Panc1 (cell line): ENCODE measurements around the gene SLC12A7. TPM values are rescaled to one million over a fixed set of nuclear protein-coding genes. Genes with fewer than 3 reads are reported as not detected.

Experiments
- ATAC-seq: fragments of 200-7000 bp; cut with Tn5 transposase; 2 replicates; pipeline ENCODE4 v1.9.1; 2020; ENCODE audit warnings: mild to moderate bottlenecking, moderate library complexity
- BruUV-seq: library from RNA; stranded (reverse); fragments of 400-500 nt; replicated peaks from 2 replicates; lab custom pipeline; 2021; lab: Mats Ljungman, UMichigan
- CTCF ChIA-PET: fragments of 300-600 bp; sonication (Branson Sonifier 250); formaldehyde crosslinking; loops from one replicate; lab custom pipeline; 2022; ENCODE audit warnings: antibody characterized with exemption; lab: Charles Lee
- POLR2A ChIA-PET: fragments of 300-600 bp; sonication (Branson Sonifier 250); formaldehyde crosslinking; loops from one replicate; lab custom pipeline; 2022; ENCODE audit warnings: antibody characterized with exemption; lab: Charles Lee
- DNase-seq: peaks from one replicate; pipeline ENCODE4 v3.0.0-alpha.2; 2010; ENCODE audit warnings: low read depth, low spot score
- H3K27ac ChIP-seq: 2 replicates; pipeline ENCODE4 v1.5.1; 2011; ENCODE audit warnings: mild to moderate bottlenecking, low read length, inconsistent platforms
- H3K27me3 ChIP-seq: fragments of 200-500 bp; sonication (Bioruptor generic); 2 replicates; pipeline ENCODE4 v1.6.0; 2014; ENCODE audit warnings: low read length, inconsistent platforms; ENCODE audit not compliant: control insufficient read depth, insufficient read depth
- H3K36me3 ChIP-seq: fragments of 200-500 bp; sonication (Bioruptor generic); 2 replicates; pipeline ENCODE4 v1.5.1; 2014; ENCODE audit warnings: inconsistent platforms, mild to moderate bottlenecking, low read length, moderate library complexity; ENCODE audit not compliant: control insufficient read depth, insufficient read depth
- H3K4me1 ChIP-seq: 2 replicates; pipeline ENCODE4 v1.5.1; 2011; ENCODE audit warnings: inconsistent platforms, mild to moderate bottlenecking, low read length, moderate library complexity; ENCODE audit not compliant: control insufficient read depth, insufficient read depth
- H3K4me3 ChIP-seq, 2 experiments: 2 replicates each; pipeline ENCODE4 v1.5.1; 2011 to 2012; ENCODE audit warnings: low read depth in 2 of 2, low read length in 2 of 2, mild to moderate bottlenecking in 2 of 2, inconsistent platforms in 1 of 2, moderate library complexity in 1 of 2
- H3K9me3 ChIP-seq: fragments of 200-500 bp; sonication (Bioruptor generic); 2 replicates; pipeline ENCODE4 v1.5.1; 2014; ENCODE audit warnings: low read depth, mild to moderate bottlenecking, inconsistent platforms, low read length, moderate library complexity; ENCODE audit not compliant: control insufficient read depth, insufficient read depth
- POLR2AphosphoS5 ChIP-seq: IDR thresholded peaks from 2 replicates; pipeline ENCODE4 v1.6.1; 2012; ENCODE audit warnings: mild to moderate bottlenecking, low read depth, low read length, moderate library complexity
- SIN3A ChIP-seq: IDR thresholded peaks from 2 replicates; pipeline ENCODE4 v1.6.1; 2012; ENCODE audit warnings: low read depth, mild to moderate bottlenecking, low read length, moderate library complexity, borderline replicate concordance; ENCODE audit not compliant: insufficient read depth
- TCF7L2 ChIP-seq: IDR thresholded peaks from 2 replicates; pipeline ENCODE4 v1.6.1; 2011; ENCODE audit warnings: mild to moderate bottlenecking, low read depth, low read length, inconsistent platforms
- in situ Hi-C: cut with HindIII; loops from 2 replicates; pipeline ENCODE4 v1.10.0; 2016; ENCODE audit warnings: low sequenced_read_pairs, low pct_unique_long_range_greater_than_20kb
- intact Hi-C: fragments of 100-400 bp; cut with micrococcal nuclease; formaldehyde crosslinking; loops from one replicate; pipeline ENCODE4 v1.10.0; 2022; ENCODE audit not compliant: unreplicated experiment
- total RNA-seq: library from RNA; stranded (reverse); gene quantifications from one replicate; pipeline ENCODE4 v1.2.1, GENCODE V29; 2021; ENCODE audit not compliant: unreplicated experiment
- TF ChIP-seq, protein P1 (sequence below): fragments of 450-650 bp; IDR thresholded peaks from 2 replicates; pipeline ENCODE4 v1.5.1; 2017; ENCODE audit warnings: mild to moderate bottlenecking
- TF ChIP-seq, protein P2 (sequence below), 2 experiments: IDR thresholded peaks; 2 replicates each; pipeline ENCODE4 v1.6.1; 2011 to 2012; ENCODE audit warnings: low read depth in 2 of 2, control low read depth in 1 of 2, low read length in 1 of 2, mild to moderate bottlenecking in 1 of 2, moderate library complexity in 1 of 2; ENCODE audit not compliant: insufficient read depth in 1 of 2

SLC12A7 gene
- total RNA-seq, 1 experiment from 2014 or later: 297 TPM

DNA sequence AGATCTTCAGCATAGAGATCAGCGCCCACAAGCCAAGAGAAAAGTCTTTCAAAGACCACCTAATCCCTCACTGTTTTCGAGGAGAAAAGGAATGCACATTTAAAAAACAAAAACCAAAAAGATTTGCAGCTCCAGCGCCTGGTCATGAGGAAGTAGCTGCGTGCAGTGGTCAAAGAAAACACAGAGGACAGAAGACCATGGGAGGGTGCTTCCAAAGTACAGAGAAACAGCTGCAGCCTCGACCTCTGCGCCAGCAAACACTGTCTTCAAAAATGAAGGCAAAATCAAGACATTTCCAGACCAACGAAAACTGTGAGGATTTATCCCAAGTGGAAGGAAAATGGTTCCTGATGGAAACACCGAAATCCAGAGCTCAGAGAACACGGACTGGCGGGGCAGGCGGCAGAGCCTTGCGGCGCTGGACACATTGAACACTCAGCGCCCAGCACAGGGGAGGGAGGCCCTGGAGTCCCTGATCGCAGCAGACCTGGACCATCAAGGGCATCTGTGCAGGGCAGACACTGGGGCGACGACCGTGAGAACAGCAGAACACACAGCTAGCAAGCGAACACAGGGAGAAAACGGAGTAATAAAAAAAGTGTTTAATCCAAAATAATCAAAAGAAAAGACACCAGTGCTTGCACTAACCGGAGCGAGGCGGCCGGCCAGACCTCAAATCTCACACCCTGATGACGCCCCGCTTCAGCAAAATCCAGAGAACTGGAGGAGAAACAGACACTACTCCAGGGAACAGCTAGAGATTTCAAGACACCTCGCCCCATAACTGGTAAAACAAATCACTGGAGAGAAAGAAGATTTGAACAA lies 12.6 kb upstream of the SLC12A7 start:
- no peaks in the 10 kb centered on the region for H3K9me3 ChIP-seq
- intact Hi-C loops (no loop called here), in situ Hi-C loops (no loop called here)
- H3K4me3 ChIP-seq: no peak overlapping the region
- H3K4me1 ChIP-seq: peaks cover 33% of the 10 kb centered on the region
- CTCF ChIA-PET: no interaction called here
- no peaks in the 10 kb centered on the region for H3K27me3 ChIP-seq
- BruUV-seq: no TSS peak
- POLR2A ChIA-PET: no interaction called here
- H3K36me3 ChIP-seq: no peaks in the 10 kb centered on the region
- H3K27ac ChIP-seq: no peak overlapping the region
- no peak for TF ChIP-seq SIN3A
- TF ChIP-seq, protein P1, sequence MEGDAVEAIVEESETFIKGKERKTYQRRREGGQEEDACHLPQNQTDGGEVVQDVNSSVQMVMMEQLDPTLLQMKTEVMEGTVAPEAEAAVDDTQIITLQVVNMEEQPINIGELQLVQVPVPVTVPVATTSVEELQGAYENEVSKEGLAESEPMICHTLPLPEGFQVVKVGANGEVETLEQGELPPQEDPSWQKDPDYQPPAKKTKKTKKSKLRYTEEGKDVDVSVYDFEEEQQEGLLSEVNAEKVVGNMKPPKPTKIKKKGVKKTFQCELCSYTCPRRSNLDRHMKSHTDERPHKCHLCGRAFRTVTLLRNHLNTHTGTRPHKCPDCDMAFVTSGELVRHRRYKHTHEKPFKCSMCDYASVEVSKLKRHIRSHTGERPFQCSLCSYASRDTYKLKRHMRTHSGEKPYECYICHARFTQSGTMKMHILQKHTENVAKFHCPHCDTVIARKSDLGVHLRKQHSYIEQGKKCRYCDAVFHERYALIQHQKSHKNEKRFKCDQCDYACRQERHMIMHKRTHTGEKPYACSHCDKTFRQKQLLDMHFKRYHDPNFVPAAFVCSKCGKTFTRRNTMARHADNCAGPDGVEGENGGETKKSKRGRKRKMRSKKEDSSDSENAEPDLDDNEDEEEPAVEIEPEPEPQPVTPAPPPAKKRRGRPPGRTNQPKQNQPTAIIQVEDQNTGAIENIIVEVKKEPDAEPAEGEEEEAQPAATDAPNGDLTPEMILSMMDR: no peak
- TF ChIP-seq POLR2AphosphoS5: no peak
- TF ChIP-seq, protein P2, sequence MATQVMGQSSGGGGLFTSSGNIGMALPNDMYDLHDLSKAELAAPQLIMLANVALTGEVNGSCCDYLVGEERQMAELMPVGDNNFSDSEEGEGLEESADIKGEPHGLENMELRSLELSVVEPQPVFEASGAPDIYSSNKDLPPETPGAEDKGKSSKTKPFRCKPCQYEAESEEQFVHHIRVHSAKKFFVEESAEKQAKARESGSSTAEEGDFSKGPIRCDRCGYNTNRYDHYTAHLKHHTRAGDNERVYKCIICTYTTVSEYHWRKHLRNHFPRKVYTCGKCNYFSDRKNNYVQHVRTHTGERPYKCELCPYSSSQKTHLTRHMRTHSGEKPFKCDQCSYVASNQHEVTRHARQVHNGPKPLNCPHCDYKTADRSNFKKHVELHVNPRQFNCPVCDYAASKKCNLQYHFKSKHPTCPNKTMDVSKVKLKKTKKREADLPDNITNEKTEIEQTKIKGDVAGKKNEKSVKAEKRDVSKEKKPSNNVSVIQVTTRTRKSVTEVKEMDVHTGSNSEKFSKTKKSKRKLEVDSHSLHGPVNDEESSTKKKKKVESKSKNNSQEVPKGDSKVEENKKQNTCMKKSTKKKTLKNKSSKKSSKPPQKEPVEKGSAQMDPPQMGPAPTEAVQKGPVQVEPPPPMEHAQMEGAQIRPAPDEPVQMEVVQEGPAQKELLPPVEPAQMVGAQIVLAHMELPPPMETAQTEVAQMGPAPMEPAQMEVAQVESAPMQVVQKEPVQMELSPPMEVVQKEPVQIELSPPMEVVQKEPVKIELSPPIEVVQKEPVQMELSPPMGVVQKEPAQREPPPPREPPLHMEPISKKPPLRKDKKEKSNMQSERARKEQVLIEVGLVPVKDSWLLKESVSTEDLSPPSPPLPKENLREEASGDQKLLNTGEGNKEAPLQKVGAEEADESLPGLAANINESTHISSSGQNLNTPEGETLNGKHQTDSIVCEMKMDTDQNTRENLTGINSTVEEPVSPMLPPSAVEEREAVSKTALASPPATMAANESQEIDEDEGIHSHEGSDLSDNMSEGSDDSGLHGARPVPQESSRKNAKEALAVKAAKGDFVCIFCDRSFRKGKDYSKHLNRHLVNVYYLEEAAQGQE (IDR thresholded peaks at IDR 0.05; ENCODE audit: insufficient read depth in 1 of 2, low read depth in 2 of 2, low read length in 1 of 2): no peak
- TF ChIP-seq TCF7L2: no peak
- DNase-seq: no peak
- ATAC-seq: no peak

DNA sequence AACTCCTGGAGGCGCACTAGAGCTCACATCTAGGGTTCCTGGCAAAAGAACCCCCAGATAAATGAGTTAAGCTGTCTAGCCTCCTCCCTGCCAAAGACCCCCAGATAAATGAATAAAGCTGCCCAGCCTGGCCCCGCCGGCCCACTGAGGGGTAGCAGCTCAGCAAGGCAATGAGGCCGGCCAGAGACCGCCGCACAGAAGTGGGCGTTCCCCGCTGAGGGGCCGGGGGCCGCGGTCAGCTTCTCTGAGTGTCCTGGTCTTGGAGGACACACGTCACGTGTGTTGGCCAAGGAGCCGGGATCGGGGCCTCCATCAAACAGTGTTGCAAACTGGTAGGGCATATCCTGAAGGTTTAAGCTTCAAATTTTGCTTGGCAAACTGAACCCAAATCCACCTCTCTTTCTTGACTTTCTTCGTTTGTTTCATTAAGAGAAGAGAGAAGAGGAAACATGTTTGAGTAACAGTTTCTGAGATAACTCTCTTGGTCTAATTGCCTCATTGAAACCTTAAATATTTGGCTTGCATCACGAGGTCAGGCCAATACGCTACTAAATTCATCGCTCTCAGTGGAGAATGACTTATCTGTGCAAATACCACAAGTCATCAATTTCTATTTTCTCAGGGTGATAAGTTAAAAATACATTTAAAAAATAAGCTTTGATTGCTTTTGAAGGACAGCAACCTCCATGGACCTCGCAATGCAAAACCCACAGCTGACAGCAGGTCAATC lies 11.7 kb upstream of the SLC12A7 start:
- Histone ChIP-seq H3K36me3 (no peaks in the 10 kb centered on the region), H3K27me3 (no peaks in the 10 kb centered on the region), H3K4me1 (peaks cover 28% of the 10 kb centered on the region), H3K4me3 (no peak overlapping the region), H3K9me3 (no peaks in the 10 kb centered on the region), H3K27ac (no peak overlapping the region)
- ChIA-PET POLR2A (no interaction called here), CTCF (no interaction called here)
- ATAC-seq: no peak
- intact Hi-C loops: no loop called here
- no peak for DNase-seq
- TF ChIP-seq SIN3A: no peak
- TF ChIP-seq, protein P2 (IDR thresholded peaks at IDR 0.05; ENCODE audit: insufficient read depth in 1 of 2, low read depth in 2 of 2, low read length in 1 of 2): no peak
- TF ChIP-seq, protein P1: no peak
- no peak for TF ChIP-seq POLR2AphosphoS5
- no peak for TF ChIP-seq TCF7L2
- in situ Hi-C loops: no loop called here
- no TSS peak for BruUV-seq
